Right lobe of liver (tissue), 4 donors: ENCODE results near the gene TMED4.

Experiments
- POLR2A ChIP-seq: fragments of 450-650 bp; IDR thresholded peaks from one replicate; pipeline ENCODE4 v1.6.1; 2017; ENCODE audit warnings: antibody characterized with exemption, mild to moderate bottlenecking
- TF ChIP-seq, protein P1 (sequence below), 4 donors: fragments of 200-600 bp in 3 of 4; fragments of 450-650 bp in 1 of 4; IDR thresholded peaks; one replicate each; pipeline versions ENCODE4 v1.5.1 to v1.8.0; 2016 to 2022; ENCODE audit warnings: antibody characterized with exemption in 4 of 4, mild to moderate bottlenecking in 2 of 4
- donor health status: DM: no; HTN: no; CAD: no.
- donor health status: DM: no; HTN: no; CAD: no.
- donor health status: DM: no; HTN: yes; CAD: no.

DNA sequence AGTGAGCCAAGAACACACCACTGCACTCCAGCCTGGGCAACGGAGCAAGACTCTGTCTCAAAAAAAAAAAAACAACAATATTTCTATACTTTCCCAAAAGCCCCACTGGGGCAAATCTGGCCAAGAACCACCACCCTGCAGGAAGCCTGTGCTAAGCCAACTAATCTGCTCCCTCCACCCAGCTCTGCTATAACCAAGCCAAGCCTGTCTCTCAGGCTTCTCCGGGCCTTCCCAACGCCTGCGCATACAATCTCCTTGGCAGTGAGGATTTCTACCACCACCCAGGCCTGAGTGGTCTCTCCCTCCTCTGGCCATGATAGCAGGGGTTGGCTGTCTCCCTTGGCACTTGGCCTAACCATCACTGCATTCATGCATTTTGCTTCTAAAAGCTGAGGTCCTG is 22.5 kb downstream of the TMED4 start:
- TF ChIP-seq, protein P1, sequence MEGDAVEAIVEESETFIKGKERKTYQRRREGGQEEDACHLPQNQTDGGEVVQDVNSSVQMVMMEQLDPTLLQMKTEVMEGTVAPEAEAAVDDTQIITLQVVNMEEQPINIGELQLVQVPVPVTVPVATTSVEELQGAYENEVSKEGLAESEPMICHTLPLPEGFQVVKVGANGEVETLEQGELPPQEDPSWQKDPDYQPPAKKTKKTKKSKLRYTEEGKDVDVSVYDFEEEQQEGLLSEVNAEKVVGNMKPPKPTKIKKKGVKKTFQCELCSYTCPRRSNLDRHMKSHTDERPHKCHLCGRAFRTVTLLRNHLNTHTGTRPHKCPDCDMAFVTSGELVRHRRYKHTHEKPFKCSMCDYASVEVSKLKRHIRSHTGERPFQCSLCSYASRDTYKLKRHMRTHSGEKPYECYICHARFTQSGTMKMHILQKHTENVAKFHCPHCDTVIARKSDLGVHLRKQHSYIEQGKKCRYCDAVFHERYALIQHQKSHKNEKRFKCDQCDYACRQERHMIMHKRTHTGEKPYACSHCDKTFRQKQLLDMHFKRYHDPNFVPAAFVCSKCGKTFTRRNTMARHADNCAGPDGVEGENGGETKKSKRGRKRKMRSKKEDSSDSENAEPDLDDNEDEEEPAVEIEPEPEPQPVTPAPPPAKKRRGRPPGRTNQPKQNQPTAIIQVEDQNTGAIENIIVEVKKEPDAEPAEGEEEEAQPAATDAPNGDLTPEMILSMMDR (IDR thresholded peaks at IDR 0.05), result no peak
- TF ChIP-seq POLR2A, result no peak
